Right atrium auricular region (tissue), 2 donors: ENCODE data around the gene LENG9. TPM values are rescaled to one million over a fixed set of nuclear protein-coding genes. Genes with fewer than 3 reads are reported as not detected.

Experiments used
- DNase-seq: peaks from one replicate; pipeline ENCODE4 v3.0.0-alpha.2; 2019; ENCODE audit warnings: low spot score
- H3K27ac ChIP-seq, 2 donors: fragments of 200-600 bp; sonication (generic); 1 replicate in 1 of 2; 2 replicates in 1 of 2; pipeline ENCODE4 v1.5.1; 2016 to 2019
- H3K27me3 ChIP-seq, 2 donors: fragments of 200-600 bp; sonication (generic); one replicate each; pipeline versions ENCODE4 v1.5.1 to v1.6.0; 2017 to 2019
- H3K36me3 ChIP-seq: fragments of 200-600 bp; sonication (generic); one replicate; pipeline ENCODE4 v1.5.1; 2016
- H3K4me1 ChIP-seq, 2 donors: fragments of 200-600 bp; sonication (generic); one replicate each; pipeline versions ENCODE4 v1.5.1 to v1.6.0; 2017 to 2019
- H3K4me3 ChIP-seq, 2 donors: fragments of 200-600 bp; sonication (generic); 1 replicate in 1 of 2; 2 replicates in 1 of 2; pipeline ENCODE4 v1.5.1; 2017 to 2019; ENCODE audit warnings: mild to moderate bottlenecking in 1 of 2, moderate library complexity in 1 of 2
- H3K9me3 ChIP-seq, 2 donors: fragments of 200-600 bp; sonication (generic); one replicate each; pipeline ENCODE4 v1.5.1; 2019
- CTCF ChIP-seq, 2 donors: fragments of 200-600 bp; sonication (generic); IDR thresholded peaks; one replicate each; pipeline ENCODE4 v1.5.1; 2019; ENCODE audit warnings: antibody characterized with exemption in 2 of 2
- total RNA-seq, 2 donors: library from RNA; depleted of rRNA; stranded (reverse); fragments of >200 nt; gene quantifications; one replicate each; pipeline ENCODE4 v1.1.0, GENCODE V29; 2016

The LENG9 gene
- total RNA-seq, 2 donors from 2014 or later, result 2.1 to 4.9 TPM

GRCh38 chr19:54464630-54465425 is 1.2 kb upstream of the LENG9 start:
- no peaks in the 10 kb centered on the region for H3K27me3 ChIP-seq
- peak overlapping the region; percentile 53 to 72 for H3K4me3 ChIP-seq
- H3K4me1 ChIP-seq, result peaks cover 0 to 40% of the 10 kb centered on the region in 2 donors
- TF ChIP-seq CTCF (IDR thresholded peaks at IDR 0.05), result peak in 1 of 2 donors; percentile 34
- peaks cover 22% of the 10 kb centered on the region for H3K36me3 ChIP-seq
- peak; percentile 94 for DNase-seq
- H3K27ac ChIP-seq, result peak overlapping the region; percentile 96 to 97
- no peaks in the 10 kb centered on the region for H3K9me3 ChIP-seq

GRCh38 chr19:54464044-54464629 is 559 bp upstream of the LENG9 start:
- H3K36me3 ChIP-seq, result peaks cover 29% of the 10 kb centered on the region
- H3K27ac ChIP-seq, result peak overlapping the region; percentile 96 to 97
- peaks cover 0 to 36% of the 10 kb centered on the region in 2 donors for H3K4me1 ChIP-seq
- H3K27me3 ChIP-seq, result no peaks in the 10 kb centered on the region
- H3K4me3 ChIP-seq, result peak overlapping the region; percentile 53 to 72
- no peak for TF ChIP-seq CTCF (IDR thresholded peaks at IDR 0.05)
- peak; percentile 89 for DNase-seq
- H3K9me3 ChIP-seq, result no peaks in the 10 kb centered on the region

DNA sequence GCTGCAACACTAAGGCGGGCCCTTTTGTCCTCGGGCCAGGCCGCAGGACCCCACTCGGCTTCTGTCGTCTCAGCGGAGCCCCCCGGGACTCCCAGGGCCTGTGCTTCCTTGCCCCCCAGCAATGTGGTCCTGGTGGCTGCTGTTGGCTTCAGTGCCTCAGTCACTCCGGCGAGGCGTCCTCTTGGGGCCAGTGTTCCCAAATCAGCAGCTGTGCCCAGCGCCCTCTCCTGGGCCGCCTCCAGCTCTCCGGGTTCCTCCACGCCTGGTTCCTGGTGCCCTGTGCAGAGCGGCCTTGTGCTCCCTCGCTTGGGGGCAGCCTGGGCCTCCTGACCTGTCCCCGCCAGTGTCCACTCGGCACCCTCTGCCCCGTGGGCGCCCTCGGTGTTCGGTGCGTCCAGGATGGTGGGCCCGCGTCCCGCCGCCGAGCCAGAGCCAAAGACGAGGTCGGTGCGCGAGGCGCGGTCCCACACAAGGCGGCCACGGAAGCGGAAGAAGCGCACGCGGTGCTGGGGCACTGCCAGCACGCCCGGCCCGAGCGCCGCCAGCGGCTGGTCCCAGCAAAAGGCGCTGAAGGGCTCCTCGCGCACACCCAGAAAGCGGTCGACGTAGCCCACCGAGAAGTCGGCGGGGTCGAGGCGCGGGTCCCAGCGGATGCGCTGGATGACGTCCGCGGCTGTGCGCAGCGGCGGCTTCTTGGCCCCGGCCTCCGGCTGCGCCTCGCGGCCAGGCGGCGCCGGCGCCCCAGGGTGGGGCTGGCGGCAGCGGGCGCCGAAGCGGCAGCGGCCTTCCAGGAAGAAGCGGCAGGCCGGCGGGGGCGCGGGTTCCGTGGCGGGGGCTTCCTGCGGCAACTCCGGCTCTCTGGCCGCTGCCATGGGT is 685 bp downstream of the LENG9 start:
- Histone ChIP-seq H3K27ac (peak overlapping the region; percentile 96 to 97), H3K9me3 (no peaks in the 10 kb centered on the region), H3K4me3 (peak overlapping the region; percentile 53 to 72), H3K27me3 (no peaks in the 10 kb centered on the region), H3K4me1 (peaks cover 0 to 36% of the 10 kb centered on the region in 2 donors), H3K36me3 (peaks cover 41% of the 10 kb centered on the region)
- no peak for DNase-seq
- TF ChIP-seq CTCF (IDR thresholded peaks at IDR 0.05), result peak in 1 of 2 donors; percentile 44

- H3K27ac ChIP-seq, result peak overlapping the region; percentile 96 to 97
- peaks cover 49% of the 10 kb centered on the region for H3K36me3 ChIP-seq
- TF ChIP-seq CTCF (IDR thresholded peaks at IDR 0.05), result no peak
- no peaks in the 10 kb centered on the region for H3K27me3 ChIP-seq
- H3K4me3 ChIP-seq, result peak overlapping the region; percentile 53 to 72
- H3K9me3 ChIP-seq, result no peaks in the 10 kb centered on the region
- no peak for DNase-seq
- H3K4me1 ChIP-seq, result peaks cover 0 to 36% of the 10 kb centered on the region in 2 donors
Measured at GRCh38 chr19:54462047-54462654, 1.4 kb downstream of the LENG9 start.

DNA sequence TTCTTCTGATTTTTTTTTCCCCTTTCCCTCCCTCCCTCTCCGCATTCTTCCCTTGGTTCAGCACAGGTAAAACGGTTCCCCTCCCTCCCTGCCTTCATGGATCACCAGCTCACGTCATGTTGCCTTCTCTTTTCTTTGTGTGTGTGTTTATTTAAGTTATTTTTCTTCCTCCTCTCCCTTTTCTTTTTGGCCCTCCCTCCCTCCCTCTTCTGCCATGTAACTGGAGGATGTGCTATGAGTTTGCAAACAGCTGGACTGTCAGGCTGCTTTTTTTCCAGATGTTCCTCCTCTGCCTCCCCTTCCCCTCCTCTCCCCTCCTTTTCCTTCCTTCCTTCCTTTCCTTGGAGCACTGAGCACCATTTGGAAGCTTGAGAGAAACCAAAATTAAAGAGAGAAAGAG is 2.0 kb downstream of the LENG9 start:
- Histone ChIP-seq H3K9me3 (no peaks in the 10 kb centered on the region), H3K4me3 (no peak overlapping the region), H3K4me1 (peaks cover 0 to 36% of the 10 kb centered on the region in 2 donors), H3K27ac (peak overlapping the region in 1 of 2 donors; percentile 96), H3K36me3 (peaks cover 54% of the 10 kb centered on the region), H3K27me3 (no peaks in the 10 kb centered on the region)
- no peak for TF ChIP-seq CTCF (IDR thresholded peaks at IDR 0.05)
- DNase-seq, result no peak
